Peyer's patch (tissue), 4 donors: ENCODE results near the gene STRN4.

Experiments
- POLR2A ChIP-seq, 2 donors: fragments of 450-650 bp; IDR thresholded peaks; one replicate each; pipeline ENCODE4 v1.5.1; 2017; ENCODE audit warnings: antibody characterized with exemption in 2 of 2, mild to moderate bottlenecking in 2 of 2, moderate library complexity in 2 of 2
- TF ChIP-seq, protein P1 (sequence below), 6 experiments: fragments of 450-650 bp in 4 of 6; fragments of 200-600 bp in 2 of 6; sonication (generic) in 1 of 6; IDR thresholded peaks; one replicate each; pipeline ENCODE4 v1.5.1; 2017 to 2019; ENCODE audit warnings: antibody characterized with exemption in 6 of 6, mild to moderate bottlenecking in 3 of 6, moderate library complexity in 1 of 6

- TF ChIP-seq POLR2A (IDR thresholded peaks at IDR 0.05), result no peak
- TF ChIP-seq, protein P1, sequence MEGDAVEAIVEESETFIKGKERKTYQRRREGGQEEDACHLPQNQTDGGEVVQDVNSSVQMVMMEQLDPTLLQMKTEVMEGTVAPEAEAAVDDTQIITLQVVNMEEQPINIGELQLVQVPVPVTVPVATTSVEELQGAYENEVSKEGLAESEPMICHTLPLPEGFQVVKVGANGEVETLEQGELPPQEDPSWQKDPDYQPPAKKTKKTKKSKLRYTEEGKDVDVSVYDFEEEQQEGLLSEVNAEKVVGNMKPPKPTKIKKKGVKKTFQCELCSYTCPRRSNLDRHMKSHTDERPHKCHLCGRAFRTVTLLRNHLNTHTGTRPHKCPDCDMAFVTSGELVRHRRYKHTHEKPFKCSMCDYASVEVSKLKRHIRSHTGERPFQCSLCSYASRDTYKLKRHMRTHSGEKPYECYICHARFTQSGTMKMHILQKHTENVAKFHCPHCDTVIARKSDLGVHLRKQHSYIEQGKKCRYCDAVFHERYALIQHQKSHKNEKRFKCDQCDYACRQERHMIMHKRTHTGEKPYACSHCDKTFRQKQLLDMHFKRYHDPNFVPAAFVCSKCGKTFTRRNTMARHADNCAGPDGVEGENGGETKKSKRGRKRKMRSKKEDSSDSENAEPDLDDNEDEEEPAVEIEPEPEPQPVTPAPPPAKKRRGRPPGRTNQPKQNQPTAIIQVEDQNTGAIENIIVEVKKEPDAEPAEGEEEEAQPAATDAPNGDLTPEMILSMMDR (IDR thresholded peaks at IDR 0.05), result no peak
Measured at GRCh38 chr19:46772170-46773017, 26.1 kb upstream of the STRN4 start.
